ENCODE measurements around the gene STXBP3. TPM values are rescaled to one million over a fixed set of nuclear protein-coding genes. Genes with fewer than 3 reads are reported as not detected.

Gene STXBP3
- total RNA-seq, 4 donors from 2014 or later = 41.4 to 97.0 (median 79.1) TPM

DNA sequence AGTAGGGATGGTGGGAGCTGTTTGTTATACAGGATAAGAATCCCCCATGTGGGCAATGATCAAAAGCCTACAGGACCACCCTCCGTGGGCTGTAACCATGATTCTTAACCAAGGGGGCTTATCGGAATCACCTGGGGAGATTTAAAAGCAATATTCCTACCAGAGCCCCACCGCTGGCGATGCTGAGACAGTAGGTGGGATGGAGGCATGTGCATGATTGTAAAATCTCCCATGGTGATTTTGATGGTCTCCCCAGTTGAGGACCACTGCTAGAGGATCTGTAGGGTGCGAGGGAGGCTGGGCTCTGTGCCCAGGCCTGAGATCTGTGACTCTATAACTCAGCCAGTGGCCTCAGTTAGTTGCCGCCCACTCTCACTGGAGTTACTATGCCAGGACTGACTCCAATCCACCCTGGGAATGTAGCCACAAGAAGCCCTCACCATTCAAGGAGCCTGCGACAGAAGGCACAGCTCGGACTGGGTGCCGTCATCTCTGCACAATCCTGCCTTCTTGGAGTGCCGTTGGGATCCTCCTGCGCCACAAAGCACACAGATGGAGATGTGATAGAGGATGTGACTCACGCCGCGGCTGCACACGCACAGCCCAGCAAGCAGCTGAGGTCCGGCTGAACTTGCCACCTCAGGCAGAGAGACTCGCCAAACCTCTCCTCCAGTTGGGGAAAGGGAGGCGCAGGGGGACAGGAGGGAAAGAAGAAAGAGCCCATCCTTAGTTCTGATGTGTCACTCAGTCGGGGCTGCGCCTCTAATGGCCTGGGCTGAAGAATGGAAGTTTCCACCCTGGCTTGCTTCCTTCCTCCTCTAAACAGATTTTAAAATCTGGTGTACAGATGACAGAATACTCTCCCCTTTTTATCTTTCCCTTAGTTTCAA is 83.9 kb downstream of the STXBP3 start:
- no peak for TF ChIP-seq CTCF (IDR thresholded peaks at IDR 0.05; ENCODE audit: low read depth)

- no peak for TF ChIP-seq CTCF (IDR thresholded peaks at IDR 0.05; ENCODE audit: low read depth)
Measured at GRCh38 chr1:108831225-108831624, 84.8 kb downstream of the STXBP3 start.

- TF ChIP-seq CTCF (IDR thresholded peaks at IDR 0.05; ENCODE audit: low read depth) = no peak
Measured at GRCh38 chr1:108832929-108833328, 86.5 kb downstream of the STXBP3 start.

DNA sequence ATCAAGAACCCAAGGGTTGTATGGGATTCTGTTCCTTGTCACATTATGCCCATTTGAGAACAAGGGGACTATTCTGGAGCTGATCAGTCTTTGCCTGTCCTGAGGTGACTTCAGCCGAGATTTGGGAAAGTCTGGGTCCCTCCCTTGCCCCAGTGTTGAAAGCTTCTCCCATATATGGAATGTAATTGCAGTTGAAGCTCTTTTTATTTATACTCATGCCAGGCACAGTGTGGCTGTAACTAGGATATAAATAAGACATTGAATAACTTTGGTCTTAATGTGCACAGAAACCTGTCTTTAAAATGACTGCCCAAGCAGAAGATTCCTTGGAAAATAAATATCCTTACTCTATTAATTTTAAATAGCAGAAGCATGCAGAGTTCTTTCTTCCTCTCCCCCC is 95.2 kb downstream of the STXBP3 start:
- TF ChIP-seq CTCF (IDR thresholded peaks at IDR 0.05; ENCODE audit: low read depth) = no peak

- TF ChIP-seq CTCF (IDR thresholded peaks at IDR 0.05; ENCODE audit: low read depth) = no peak
Measured at GRCh38 chr1:108842525-108843181, 96.2 kb downstream of the STXBP3 start.

DNA sequence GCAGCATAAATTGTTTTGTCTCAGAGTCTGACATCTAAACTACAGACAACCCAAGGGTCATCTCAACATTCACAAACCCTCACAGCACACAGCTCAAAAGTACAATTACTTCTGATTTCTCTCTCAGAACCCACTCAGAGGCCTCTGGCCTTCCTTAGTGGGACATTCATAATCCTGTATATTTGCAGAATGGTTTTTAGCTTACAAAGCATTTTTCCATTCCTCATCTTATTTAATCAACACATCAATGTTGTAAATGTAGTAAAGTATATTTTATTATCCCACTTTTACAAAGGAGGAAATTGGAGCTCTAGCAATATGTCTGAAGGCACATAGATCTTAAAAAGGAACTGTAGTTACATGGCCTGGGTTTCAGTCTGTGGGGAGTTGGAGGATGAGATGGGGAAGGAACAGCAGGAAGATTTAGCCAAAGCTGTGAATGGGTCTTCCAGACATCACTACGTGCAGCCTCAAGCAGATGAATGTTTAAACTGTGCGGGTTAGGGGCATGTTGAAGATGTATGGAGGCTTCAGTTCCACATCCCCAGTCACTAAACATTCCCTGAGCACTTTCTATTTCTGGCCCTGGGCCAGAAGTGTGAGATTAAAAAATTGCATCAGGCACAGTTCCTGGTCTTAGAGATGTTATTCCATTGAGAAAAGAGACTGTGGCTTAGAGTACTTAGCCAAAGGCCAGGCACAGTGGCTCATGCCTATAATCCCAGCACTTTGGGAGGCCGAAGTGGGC is 97.1 kb downstream of the STXBP3 start:
- no peak for TF ChIP-seq CTCF (IDR thresholded peaks at IDR 0.05; ENCODE audit: low read depth)

GRCh38 chr1:108845446-108845845 is 99.0 kb downstream of the STXBP3 start:
- TF ChIP-seq CTCF (IDR thresholded peaks at IDR 0.05; ENCODE audit: low read depth) = no peak

All from subcutaneous adipose tissue (tissue), 4 donors.